Hematopoietic multipotent progenitor cell treated with erythropoietin and hydrocortisone succinate and interleukin-3 and kit ligand, for 8 days (in vitro differentiated cells): ENCODE data around the gene GSN.

Experiments used
- DNase-seq: peaks from one replicate; pipeline ENCODE4 v3.0.0-alpha.2; 2015

GSN gene

GRCh38 chr9:121326130-121326838, 58.3 kb downstream of the GSN start:
- DNase-seq = no peak

GRCh38 chr9:121326901-121327613, 59.1 kb downstream of the GSN start:
- DNase-seq = no peak

DNA sequence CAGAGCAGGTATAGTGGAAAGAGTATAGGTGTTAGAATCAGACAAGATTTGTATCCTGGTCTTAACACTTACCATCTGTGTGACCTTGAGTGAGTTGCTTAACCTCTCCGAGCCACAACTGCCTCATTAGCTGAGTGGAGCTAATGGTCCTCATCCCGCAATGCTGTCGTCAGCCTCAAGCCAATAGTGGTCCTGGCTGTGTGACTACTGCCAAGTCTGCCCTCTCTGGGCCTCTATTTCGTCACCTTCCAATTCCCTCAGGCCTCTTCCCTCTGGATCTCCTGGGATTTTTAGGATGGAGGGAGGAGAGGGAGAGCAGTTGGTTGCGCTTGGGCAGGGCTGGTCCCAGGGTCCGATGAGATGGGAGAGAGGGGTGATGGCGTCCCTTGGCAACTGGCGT, 60.5 kb downstream of the GSN start:
- no peak for DNase-seq

- DNase-seq = no peak
Measured at GRCh38 chr9:121328876-121329681, 61.1 kb downstream of the GSN start.

- DNase-seq = no peak
Measured at GRCh38 chr9:121331549-121331948, 63.6 kb downstream of the GSN start.

DNA sequence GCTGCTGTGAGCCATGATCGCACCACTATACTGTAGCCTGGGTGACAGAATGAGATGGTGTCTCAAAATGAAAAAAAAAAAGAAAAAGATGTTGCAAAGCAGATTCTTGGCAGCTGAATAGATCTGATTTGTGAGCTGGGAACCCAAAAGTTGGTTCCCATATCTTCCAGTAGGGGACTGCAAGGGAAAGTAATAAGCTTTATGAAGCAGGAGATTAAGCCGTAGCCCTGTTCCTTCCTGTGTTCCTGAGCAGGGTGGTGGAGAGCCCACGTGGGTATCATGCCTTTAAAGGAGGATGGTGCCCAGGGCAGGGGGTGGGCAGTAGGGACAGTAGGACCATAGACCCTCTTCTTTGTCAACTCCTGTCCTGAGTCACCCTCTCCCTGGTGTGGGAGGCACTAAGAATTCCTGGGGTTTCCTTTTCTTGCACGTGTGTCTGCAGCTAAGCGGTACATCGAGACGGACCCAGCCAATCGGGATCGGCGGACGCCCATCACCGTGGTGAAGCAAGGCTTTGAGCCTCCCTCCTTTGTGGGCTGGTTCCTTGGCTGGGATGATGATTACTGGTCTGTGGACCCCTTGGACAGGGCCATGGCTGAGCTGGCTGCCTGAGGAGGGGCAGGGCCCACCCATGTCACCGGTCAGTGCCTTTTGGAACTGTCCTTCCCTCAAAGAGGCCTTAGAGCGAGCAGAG, 64.2 kb downstream of the GSN start:
- DNase-seq = peak; percentile 44

GRCh38 chr9:121333950-121334773, 66.2 kb downstream of the GSN start:
- DNase-seq = peak; percentile 99

DNA sequence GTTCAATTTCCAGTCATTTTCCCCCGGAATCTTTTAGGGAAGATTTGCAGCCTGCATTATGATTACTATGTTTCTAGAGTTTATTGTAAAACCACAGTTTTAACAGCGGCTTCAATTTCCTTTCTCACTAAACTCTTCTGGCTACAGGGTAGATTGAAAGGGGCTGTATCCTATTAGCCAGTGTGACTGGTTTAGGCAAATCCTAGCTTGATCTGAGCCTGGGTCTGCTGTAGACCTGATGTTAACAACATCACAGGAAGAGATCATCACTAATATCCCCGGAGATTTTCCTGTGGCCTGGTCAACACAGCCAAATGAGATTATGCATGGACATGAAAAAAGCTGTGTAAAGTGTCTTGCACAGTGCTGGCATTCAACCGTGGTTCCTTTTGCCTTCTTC, 68.7 kb downstream of the GSN start:
- no peak for DNase-seq

GRCh38 chr9:121339437-121339836, 71.5 kb downstream of the GSN start:
- no peak for DNase-seq

- no peak for DNase-seq
Measured at GRCh38 chr9:121340676-121341392, 72.9 kb downstream of the GSN start.

GRCh38 chr9:121344184-121344583, 76.2 kb downstream of the GSN start:
- no peak for DNase-seq

DNA sequence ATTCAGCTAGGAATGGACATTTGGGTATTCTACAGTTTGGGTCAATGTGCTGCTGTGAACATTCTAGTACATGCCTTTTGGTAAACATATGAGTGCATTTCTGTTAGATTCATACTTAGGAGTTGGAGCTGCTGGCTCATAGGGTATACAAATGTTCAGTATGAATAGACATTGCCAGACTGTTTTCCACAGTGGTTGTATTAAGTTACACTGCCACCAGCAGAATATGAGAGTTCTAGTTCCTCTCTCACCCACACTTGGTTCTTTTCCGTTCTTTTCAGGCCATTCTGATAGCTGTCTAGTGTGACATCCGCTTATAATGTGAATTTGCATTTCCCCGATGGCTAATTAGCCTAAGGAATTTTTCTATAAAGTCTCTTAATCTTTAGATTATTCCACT, 77.1 kb downstream of the GSN start:
- DNase-seq = no peak

- no peak for DNase-seq
Measured at GRCh38 chr9:121348221-121348620, 80.3 kb downstream of the GSN start.

- DNase-seq = no peak
Measured at GRCh38 chr9:121349009-121349408, 81.0 kb downstream of the GSN start.

DNA sequence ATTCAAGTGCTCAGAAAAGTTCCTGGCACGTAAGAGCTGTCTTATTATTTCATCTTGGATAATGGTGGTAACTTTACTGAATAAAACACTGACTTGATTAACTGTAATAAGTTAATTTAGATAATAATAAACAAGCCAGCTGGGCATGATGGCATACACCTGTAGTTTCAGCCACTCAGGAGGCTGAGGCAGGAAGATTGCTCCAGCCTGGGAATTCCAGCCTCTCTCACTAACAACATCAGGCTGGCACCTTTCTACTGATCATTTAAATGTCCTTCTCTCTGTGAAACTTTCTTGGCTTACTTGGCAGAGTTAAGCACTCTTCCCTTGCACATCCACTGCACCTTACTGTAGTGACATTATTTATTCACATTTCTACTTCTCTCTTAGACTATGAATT, 82.1 kb downstream of the GSN start:
- no peak for DNase-seq

GRCh38 chr9:121350993-121351561, 83.1 kb downstream of the GSN start:
- peak; percentile 98 for DNase-seq

DNA sequence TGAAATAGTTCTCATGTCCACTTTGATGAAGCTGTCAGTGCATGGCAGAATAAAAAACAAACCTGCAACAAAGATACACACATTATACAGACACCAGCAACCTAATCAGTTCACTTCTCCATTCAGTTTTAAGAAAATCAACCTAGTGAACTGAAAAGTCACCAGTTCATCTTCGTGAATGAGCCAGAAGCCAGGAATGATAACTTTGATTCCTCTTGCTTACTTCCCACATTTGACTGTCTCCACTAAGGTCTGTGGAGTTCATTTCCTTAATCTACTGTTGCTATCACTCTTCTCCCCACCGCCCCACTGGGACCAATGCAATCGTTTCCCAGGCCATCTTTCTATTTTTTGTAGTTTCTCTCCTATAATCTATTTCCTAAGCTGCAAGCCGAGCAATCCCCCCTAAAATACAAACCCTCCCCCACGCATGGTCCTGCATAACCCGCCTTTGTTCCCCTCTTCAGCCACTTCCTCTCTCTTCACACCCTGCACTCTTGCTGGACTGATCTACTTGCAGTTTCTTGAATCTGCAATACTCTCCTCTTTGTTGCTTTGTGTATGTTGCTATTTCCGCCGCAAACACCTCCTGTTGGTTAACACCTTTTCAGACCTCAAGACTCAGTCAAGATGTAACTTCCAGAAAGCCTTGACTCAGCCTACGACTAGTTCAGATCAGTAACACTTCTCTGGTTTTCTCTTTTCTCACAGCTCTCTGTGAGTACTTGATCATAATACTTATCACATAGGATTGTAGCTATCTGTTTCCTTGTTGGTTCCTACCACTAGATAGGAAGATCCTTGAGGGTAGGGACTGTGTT, 85.5 kb downstream of the GSN start:
- no peak for DNase-seq

GRCh38 chr9:121354141-121354540, 86.2 kb downstream of the GSN start:
- peak; percentile 77 for DNase-seq

DNA sequence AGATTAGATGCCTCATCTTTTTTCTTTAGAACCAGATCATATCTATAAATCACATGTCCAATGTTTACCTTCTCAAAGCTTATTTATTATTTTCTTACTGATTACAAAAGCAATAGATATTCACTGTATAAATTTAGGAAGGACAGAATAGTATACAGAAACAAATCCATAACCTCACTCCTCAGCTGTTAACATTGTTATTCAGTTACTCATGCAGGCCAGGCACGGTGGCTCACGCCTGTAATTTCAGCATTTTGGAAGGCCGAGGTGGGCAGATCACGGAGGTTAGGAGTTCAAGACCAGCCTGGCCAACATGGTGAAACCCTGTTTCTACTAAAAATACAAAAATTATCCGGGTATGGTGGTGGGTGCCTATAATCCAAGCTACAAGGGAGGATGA, 86.8 kb downstream of the GSN start:
- no peak for DNase-seq

- no peak for DNase-seq
Measured at GRCh38 chr9:121357011-121357410, 89.0 kb downstream of the GSN start.
